ENCODE results near the gene NKX2-4.

- no peak for TF ChIP-seq TAF1 (IDR thresholded peaks at IDR 0.05; ENCODE audit: borderline replicate concordance, low read depth, low read length)
- TF ChIP-seq POLR2AphosphoS5 (IDR thresholded peaks at IDR 0.05; ENCODE audit: low read depth, low read length): no peak
- TF ChIP-seq POLR2A (IDR thresholded peaks at IDR 0.05; ENCODE audit: low read depth, low read length): no peak
These were observed 32.9 kb downstream of the NKX2-4 start for GRCh38 chr20:21364413-21364812.

All from GM12892 (cell line).